HG02884 (cell line): ENCODE measurements around the gene CARMIL1.

ENCODE experiments used
- ATAC-seq: cut with Tn5 transposase; IDR thresholded peaks from one replicate; pipeline ENCODE4 v1.9.1; 2021; ENCODE audit warnings: mild to moderate bottlenecking, moderate library complexity; ENCODE audit not compliant: unreplicated experiment

CARMIL1 gene

GRCh38 chr6:25332165-25332564, 53.0 kb downstream of the CARMIL1 start:
- no peak for ATAC-seq

DNA sequence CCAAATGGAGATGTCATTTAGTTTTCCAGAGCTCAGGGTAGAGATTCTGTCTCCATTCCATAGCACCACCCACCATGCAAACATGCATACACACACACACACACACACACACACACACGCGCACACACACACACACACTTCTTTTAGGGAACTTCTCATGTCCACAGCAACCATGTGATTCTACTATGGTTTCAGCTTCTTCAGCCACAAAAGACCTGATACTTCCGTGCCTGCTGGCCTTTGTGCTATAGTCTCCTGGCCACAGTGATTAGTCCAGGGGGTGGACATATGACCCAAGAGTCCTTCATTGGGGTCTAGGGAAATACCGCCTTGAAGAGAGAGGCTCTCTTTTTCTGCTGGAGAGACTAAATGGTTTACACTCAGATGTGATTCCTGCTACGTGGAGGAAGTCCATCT, 53.5 kb downstream of the CARMIL1 start:
- no peak for ATAC-seq

DNA sequence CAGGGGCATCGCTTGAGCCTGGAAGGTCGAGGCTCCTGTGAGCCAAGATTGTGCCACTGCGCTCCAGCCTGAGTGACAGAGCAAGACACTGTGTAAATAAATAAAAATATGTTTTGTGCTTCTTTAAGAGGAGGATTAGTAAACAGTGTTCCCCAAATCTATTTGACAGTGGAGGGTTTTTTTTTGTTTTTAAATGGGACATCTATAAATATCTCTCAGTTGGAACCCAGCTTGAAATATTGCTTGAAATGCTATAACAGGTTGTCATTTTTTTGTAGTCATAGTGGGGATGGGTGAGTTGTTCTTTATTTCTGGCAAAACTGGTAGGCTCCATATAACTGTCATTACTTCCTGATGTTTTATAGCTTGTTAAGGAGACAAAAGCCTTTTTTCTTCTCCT, 54.3 kb downstream of the CARMIL1 start:
- ATAC-seq, result no peak

- ATAC-seq, result no peak
Measured at GRCh38 chr6:25334793-25335192, 55.6 kb downstream of the CARMIL1 start.

GRCh38 chr6:25336996-25337395, 57.8 kb downstream of the CARMIL1 start:
- no peak for ATAC-seq

GRCh38 chr6:25337431-25337830, 58.3 kb downstream of the CARMIL1 start:
- no peak for ATAC-seq

DNA sequence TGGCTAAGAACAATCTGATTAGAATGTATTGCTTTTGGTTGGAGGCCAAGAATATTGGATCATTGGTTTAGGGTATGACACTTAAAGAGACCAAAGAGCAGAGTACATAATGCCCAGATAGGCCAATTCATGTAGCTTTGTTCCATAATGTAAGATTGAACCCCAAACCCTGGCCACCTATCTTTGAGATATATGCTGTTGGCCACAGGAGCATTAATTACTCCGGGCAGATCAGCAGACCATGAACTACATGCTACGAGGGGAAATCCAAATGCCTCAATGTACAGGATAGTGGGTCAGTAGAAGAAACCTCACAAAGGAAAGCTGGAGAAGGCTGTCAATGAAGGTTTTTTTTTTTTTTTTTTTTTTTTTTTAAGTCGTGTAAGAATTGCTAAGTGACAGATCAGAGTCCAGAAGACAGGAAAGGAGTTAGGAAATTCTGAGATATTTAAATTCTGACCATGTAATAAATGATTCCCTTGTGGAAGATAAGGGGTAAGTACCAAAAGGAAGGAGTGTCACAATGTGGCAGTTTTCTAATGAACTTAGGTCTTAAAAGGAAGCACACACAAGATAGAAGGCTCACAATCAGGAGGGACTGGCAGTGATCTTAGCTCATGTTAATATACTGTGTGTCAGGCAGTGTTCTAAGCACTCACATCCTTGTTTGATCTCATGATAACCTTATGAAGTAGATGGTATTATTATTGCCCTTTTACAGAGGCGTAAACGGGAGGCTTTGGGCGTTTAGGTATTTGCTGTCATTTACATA, 61.4 kb downstream of the CARMIL1 start:
- ATAC-seq, result no peak

- no peak for ATAC-seq
Measured at GRCh38 chr6:25341203-25341552, 62.0 kb downstream of the CARMIL1 start.

DNA sequence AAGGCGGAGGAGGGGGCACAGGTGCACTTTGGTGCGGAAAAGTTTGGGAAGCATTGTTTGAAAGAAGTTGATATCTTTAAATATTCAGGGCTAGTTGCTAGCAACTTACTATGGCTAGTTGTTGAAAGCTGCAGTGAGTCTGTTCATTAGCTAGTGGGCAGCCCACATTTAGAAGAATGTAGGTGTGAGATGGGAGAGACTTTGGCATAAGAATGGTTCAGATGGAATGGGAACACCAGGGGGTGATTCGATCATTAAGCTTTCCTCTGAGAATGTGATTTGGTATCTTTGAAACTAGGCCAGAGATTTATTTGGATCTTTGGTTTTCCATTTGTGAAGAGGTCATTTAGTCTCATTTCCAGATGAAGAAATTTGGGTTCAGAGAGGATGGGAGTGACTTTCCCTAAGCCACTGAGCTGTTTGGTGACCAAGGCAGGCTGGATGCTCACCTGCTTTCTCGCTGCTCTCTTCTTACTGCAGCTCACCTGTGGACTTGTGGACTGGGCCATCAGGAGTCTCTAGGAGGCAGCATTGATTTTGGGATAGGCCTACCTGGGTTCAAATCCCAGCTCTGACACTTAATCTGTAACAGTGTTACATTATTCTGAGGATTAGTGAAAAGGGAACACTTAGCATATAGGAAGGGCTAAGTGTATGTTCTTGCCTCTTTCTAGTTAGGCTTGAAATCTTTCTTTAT, 62.9 kb downstream of the CARMIL1 start:
- ATAC-seq, result no peak

- no peak for ATAC-seq
Measured at GRCh38 chr6:25342802-25343201, 63.6 kb downstream of the CARMIL1 start.

GRCh38 chr6:25343984-25344383, 64.8 kb downstream of the CARMIL1 start:
- ATAC-seq, result no peak

GRCh38 chr6:25344827-25345226, 65.7 kb downstream of the CARMIL1 start:
- ATAC-seq, result no peak

DNA sequence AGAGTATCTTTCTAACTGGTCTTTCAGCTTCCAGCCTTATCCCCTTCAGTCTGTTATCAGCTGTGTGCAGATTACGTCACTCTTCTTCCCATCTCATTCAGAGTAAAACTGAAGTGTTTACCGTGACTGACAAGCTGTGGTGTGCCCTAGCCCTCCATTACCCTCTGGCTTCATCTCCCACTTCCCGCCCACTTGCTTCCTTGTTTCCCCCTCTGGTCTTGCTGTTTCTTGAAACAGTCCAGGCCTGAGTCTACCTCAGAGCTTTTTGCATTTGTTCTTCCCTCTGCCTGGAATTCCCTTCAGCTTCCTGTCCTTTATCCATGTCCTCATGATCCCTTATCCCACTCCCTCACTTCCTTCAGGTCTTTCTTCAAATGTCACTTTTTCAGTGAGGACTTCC, 66.9 kb downstream of the CARMIL1 start:
- no peak for ATAC-seq

- no peak for ATAC-seq
Measured at GRCh38 chr6:25350573-25350972, 71.4 kb downstream of the CARMIL1 start.

GRCh38 chr6:25351485-25351884, 72.3 kb downstream of the CARMIL1 start:
- ATAC-seq, result no peak

DNA sequence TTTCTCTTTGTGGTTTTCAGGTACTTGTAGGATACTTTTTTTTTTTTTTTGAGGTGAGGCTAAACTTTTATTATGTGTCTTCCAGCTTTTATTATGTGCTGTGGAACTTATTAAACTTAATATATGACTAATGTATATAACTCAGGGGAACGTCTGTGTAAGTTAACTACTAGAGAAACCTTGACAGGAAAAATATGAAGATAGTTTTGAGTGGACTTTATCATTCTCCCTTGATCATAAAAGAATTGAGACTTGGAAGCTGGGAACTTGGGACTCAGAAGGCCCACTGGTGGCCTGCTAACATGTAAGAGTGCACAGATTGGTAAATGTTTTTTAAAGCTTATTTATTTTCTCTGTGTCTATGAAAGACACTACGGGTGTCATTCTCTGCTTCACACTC, 73.1 kb downstream of the CARMIL1 start:
- no peak for ATAC-seq

- no peak for ATAC-seq
Measured at GRCh38 chr6:25354078-25354932, 75.1 kb downstream of the CARMIL1 start.

- ATAC-seq, result no peak
Measured at GRCh38 chr6:25359191-25359861, 80.2 kb downstream of the CARMIL1 start.

- ATAC-seq, result no peak
Measured at GRCh38 chr6:25359891-25360290, 80.7 kb downstream of the CARMIL1 start.

GRCh38 chr6:25360621-25361020, 81.4 kb downstream of the CARMIL1 start:
- no peak for ATAC-seq

GRCh38 chr6:25363427-25363826, 84.3 kb downstream of the CARMIL1 start:
- ATAC-seq, result no peak
